Measurements from ENCODE around the gene KRT14. TPM values are rescaled to one million over a fixed set of nuclear protein-coding genes. Genes with fewer than 3 reads are reported as not detected.

Gene KRT14
- total RNA-seq (20.7 TPM), polyA plus RNA-seq (210 TPM)
- long read RNA-seq, donor 1, result 0 reads
- long read RNA-seq, donor 2, result 0 reads
- long read RNA-seq, donor 3, transcript KRT14-201 (8 exons, 1,662 nt), result major isoform, 10 of 10 reads
- long read RNA-seq, donor 3, partial matches to known transcripts, result 0 of 10 reads
- long read RNA-seq, donor 3, other reads (novel, unspliced or antisense), result 0 of 10 reads
- long read RNA-seq, donor 4, transcript KRT14-201 (8 exons, 1,662 nt), result major isoform, 5 of 5 reads
- long read RNA-seq, donor 4, partial matches to known transcripts, result 0 of 5 reads
- long read RNA-seq, donor 4, other reads (novel, unspliced or antisense), result 0 of 5 reads
- long read RNA-seq, donor 5, transcript KRT14-201 (8 exons, 1,662 nt), result major isoform, 37 of 37 reads
- long read RNA-seq, donor 5, partial matches to known transcripts, result 0 of 37 reads
- long read RNA-seq, donor 5, other reads (novel, unspliced or antisense), result 0 of 37 reads
- long read RNA-seq, donor 6, transcript KRT14-201 (8 exons, 1,662 nt), result major isoform, 12 of 12 reads
- long read RNA-seq, donor 6, partial matches to known transcripts, result 0 of 12 reads
- long read RNA-seq, donor 6, other reads (novel, unspliced or antisense), result 0 of 12 reads
- long read RNA-seq, donor 7, transcript KRT14-201 (8 exons, 1,662 nt), result major isoform, 6 of 6 reads
- long read RNA-seq, donor 7, partial matches to known transcripts, result 0 of 6 reads
- long read RNA-seq, donor 7, other reads (novel, unspliced or antisense), result 0 of 6 reads
- long read RNA-seq, donor 8, partial matches to known transcripts, result 0 of 4 reads
- long read RNA-seq, donor 8, other reads (novel, unspliced or antisense), result 0 of 4 reads
- long read RNA-seq, donor 9, transcript KRT14-201 (8 exons, 1,662 nt), result major isoform, 8 of 8 reads
- long read RNA-seq, donor 9, partial matches to known transcripts, result 0 of 8 reads
- long read RNA-seq, donor 9, other reads (novel, unspliced or antisense), result 0 of 8 reads
- long read RNA-seq, donor 10, transcript KRT14-201 (8 exons, 1,662 nt), result major isoform, 5 of 5 reads
- long read RNA-seq, donor 10, partial matches to known transcripts, result 0 of 5 reads
- long read RNA-seq, donor 10, other reads (novel, unspliced or antisense), result 0 of 5 reads

GRCh38 chr17:41586863-41587495 is at the start of gene KRT14:
Gene KRT14, minus strand, starts transcription at chr17:41586895. Its CDS starts 61 bp downstream, at chr17:41586834.
- peak within 1 kb of the TSS; percentile 53 to 60 for H3K27ac ChIP-seq (ENCODE audit: low read depth in 1 of 2, low read length in 1 of 2)
- no peak for DNase-seq (ENCODE audit: low read depth in 6 of 9, low spot score in 9 of 9)
- no peaks in the 10 kb centered on the region for H3K4me1 ChIP-seq (ENCODE audit: control insufficient read depth in 2 of 2, insufficient read depth in 2 of 2, low read length in 2 of 2)
- 91% methylated on average over 15 of the region's 15 CpGs for WGBS
- no peaks in the 10 kb centered on the region for H3K36me3 ChIP-seq (ENCODE audit: control insufficient read depth in 2 of 2, insufficient read depth in 2 of 2, low read length in 1 of 2)
- no peak within 1 kb of the TSS for H3K4me3 ChIP-seq (ENCODE audit: low read length in 2 of 2)
- no peaks in the 10 kb centered on the region for H3K9me3 ChIP-seq (ENCODE audit: control insufficient read depth in 2 of 2, insufficient read depth in 1 of 2, low read length in 1 of 2)
- H3K27me3 ChIP-seq (ENCODE audit: control insufficient read depth in 2 of 2, insufficient read depth in 1 of 2, low read length in 1 of 2), result no peaks in the 10 kb centered on the region

GRCh38 chr17:41635121-41636097 is 48.7 kb upstream of the KRT14 start:
- Histone ChIP-seq H3K4me3 (ENCODE audit: low read length in 2 of 2) (no peak overlapping the region), H3K9me3 (ENCODE audit: control insufficient read depth in 2 of 2, insufficient read depth in 1 of 2, low read length in 1 of 2) (no peaks in the 10 kb centered on the region), H3K27me3 (ENCODE audit: control insufficient read depth in 2 of 2, insufficient read depth in 1 of 2, low read length in 1 of 2) (no peaks in the 10 kb centered on the region), H3K4me1 (ENCODE audit: control insufficient read depth in 2 of 2, insufficient read depth in 2 of 2, low read length in 2 of 2) (no peaks in the 10 kb centered on the region), H3K27ac (ENCODE audit: low read depth in 1 of 2, low read length in 1 of 2) (no peak overlapping the region), H3K36me3 (ENCODE audit: control insufficient read depth in 2 of 2, insufficient read depth in 2 of 2, low read length in 1 of 2) (no peaks in the 10 kb centered on the region)
- DNase-seq (ENCODE audit: low read depth in 6 of 9, low spot score in 9 of 9), result no peak
- 85% methylated on average over 28 of the region's 28 CpGs for WGBS

- 87% methylated on average over 7 of the region's 7 CpGs for WGBS
- Histone ChIP-seq H3K36me3 (ENCODE audit: control insufficient read depth in 2 of 2, insufficient read depth in 2 of 2, low read length in 1 of 2) (no peaks in the 10 kb centered on the region), H3K4me3 (ENCODE audit: low read length in 2 of 2) (no peak overlapping the region), H3K9me3 (ENCODE audit: control insufficient read depth in 2 of 2, insufficient read depth in 1 of 2, low read length in 1 of 2) (no peaks in the 10 kb centered on the region), H3K27me3 (ENCODE audit: control insufficient read depth in 2 of 2, insufficient read depth in 1 of 2, low read length in 1 of 2) (no peaks in the 10 kb centered on the region), H3K27ac (ENCODE audit: low read depth in 1 of 2, low read length in 1 of 2) (no peak overlapping the region), H3K4me1 (ENCODE audit: control insufficient read depth in 2 of 2, insufficient read depth in 2 of 2, low read length in 2 of 2) (no peaks in the 10 kb centered on the region)
- no peak for DNase-seq (ENCODE audit: low read depth in 6 of 9, low spot score in 9 of 9)
These were observed 47.9 kb upstream of the KRT14 start for GRCh38 chr17:41634639-41635038.

GRCh38 chr17:41633556-41634199 is 47.0 kb upstream of the KRT14 start:
- Histone ChIP-seq H3K36me3 (ENCODE audit: control insufficient read depth in 2 of 2, insufficient read depth in 2 of 2, low read length in 1 of 2) (no peaks in the 10 kb centered on the region), H3K4me3 (ENCODE audit: low read length in 2 of 2) (no peak overlapping the region), H3K9me3 (ENCODE audit: control insufficient read depth in 2 of 2, insufficient read depth in 1 of 2, low read length in 1 of 2) (no peaks in the 10 kb centered on the region), H3K27me3 (ENCODE audit: control insufficient read depth in 2 of 2, insufficient read depth in 1 of 2, low read length in 1 of 2) (no peaks in the 10 kb centered on the region), H3K4me1 (ENCODE audit: control insufficient read depth in 2 of 2, insufficient read depth in 2 of 2, low read length in 2 of 2) (peaks cover 0 to 3% of the 10 kb centered on the region in 2 donors), H3K27ac (ENCODE audit: low read depth in 1 of 2, low read length in 1 of 2) (no peak overlapping the region)
- no peak for DNase-seq (ENCODE audit: low read depth in 6 of 9, low spot score in 9 of 9)
- WGBS, result 93% methylated on average over 14 of the region's 14 CpGs

- Histone ChIP-seq H3K4me3 (ENCODE audit: low read length in 2 of 2) (no peak overlapping the region), H3K36me3 (ENCODE audit: control insufficient read depth in 2 of 2, insufficient read depth in 2 of 2, low read length in 1 of 2) (no peaks in the 10 kb centered on the region), H3K9me3 (ENCODE audit: control insufficient read depth in 2 of 2, insufficient read depth in 1 of 2, low read length in 1 of 2) (no peaks in the 10 kb centered on the region), H3K27ac (ENCODE audit: low read depth in 1 of 2, low read length in 1 of 2) (no peak overlapping the region), H3K4me1 (ENCODE audit: control insufficient read depth in 2 of 2, insufficient read depth in 2 of 2, low read length in 2 of 2) (peaks cover 0 to 3% of the 10 kb centered on the region in 2 donors), H3K27me3 (ENCODE audit: control insufficient read depth in 2 of 2, insufficient read depth in 1 of 2, low read length in 1 of 2) (no peaks in the 10 kb centered on the region)
- 74% methylated on average over 5 of the region's 5 CpGs for WGBS
- no peak for DNase-seq (ENCODE audit: low read depth in 6 of 9, low spot score in 9 of 9)
These were observed 45.9 kb upstream of the KRT14 start for GRCh38 chr17:41632482-41633105.

- no peak for DNase-seq (ENCODE audit: low read depth in 6 of 9, low spot score in 9 of 9)
- 97% methylated on average over 15 of the region's 15 CpGs for WGBS
- no peaks in the 10 kb centered on the region for H3K9me3 ChIP-seq (ENCODE audit: control insufficient read depth in 2 of 2, insufficient read depth in 1 of 2, low read length in 1 of 2)
- no peak overlapping the region for H3K4me3 ChIP-seq (ENCODE audit: low read length in 2 of 2)
- H3K36me3 ChIP-seq (ENCODE audit: control insufficient read depth in 2 of 2, insufficient read depth in 2 of 2, low read length in 1 of 2), result no peaks in the 10 kb centered on the region
- H3K4me1 ChIP-seq (ENCODE audit: control insufficient read depth in 2 of 2, insufficient read depth in 2 of 2, low read length in 2 of 2), result peaks cover 0 to 3% of the 10 kb centered on the region in 2 donors
- H3K27me3 ChIP-seq (ENCODE audit: control insufficient read depth in 2 of 2, insufficient read depth in 1 of 2, low read length in 1 of 2), result no peaks in the 10 kb centered on the region
- H3K27ac ChIP-seq (ENCODE audit: low read depth in 1 of 2, low read length in 1 of 2), result no peak overlapping the region
These were observed 45.2 kb upstream of the KRT14 start for GRCh38 chr17:41631898-41632285.

- H3K9me3 ChIP-seq (ENCODE audit: control insufficient read depth in 2 of 2, insufficient read depth in 1 of 2, low read length in 1 of 2), result no peaks in the 10 kb centered on the region
- no peak for DNase-seq (ENCODE audit: low read depth in 6 of 9, low spot score in 9 of 9)
- no peaks in the 10 kb centered on the region for H3K27me3 ChIP-seq (ENCODE audit: control insufficient read depth in 2 of 2, insufficient read depth in 1 of 2, low read length in 1 of 2)
- no peak overlapping the region for H3K27ac ChIP-seq (ENCODE audit: low read depth in 1 of 2, low read length in 1 of 2)
- H3K4me1 ChIP-seq (ENCODE audit: control insufficient read depth in 2 of 2, insufficient read depth in 2 of 2, low read length in 2 of 2), result peaks cover 0 to 3% of the 10 kb centered on the region in 2 donors
- H3K4me3 ChIP-seq (ENCODE audit: low read length in 2 of 2), result no peak overlapping the region
- 97% methylated on average over 8 of the region's 8 CpGs for WGBS
- no peaks in the 10 kb centered on the region for H3K36me3 ChIP-seq (ENCODE audit: control insufficient read depth in 2 of 2, insufficient read depth in 2 of 2, low read length in 1 of 2)
These were observed 44.6 kb upstream of the KRT14 start for GRCh38 chr17:41631025-41631897.
